HCEC 1CT (cell line): ENCODE measurements around the gene INSL6.
"Not testable (repeated sequence)": the region's sequence is repeated elsewhere in the genome, so short reads cannot be mapped to it uniquely, and the experiment has no call there.

Experiments
- DNase-seq: peaks from one replicate; pipeline ENCODE4 v3.0.0-alpha.2; 2017

INSL6 gene

GRCh38 chr9:5185220-5185840 lies at the start of gene INSL6:
TSS of gene INSL6 (minus strand) at chr9:5185639. CDS start at chr9:5185602, 37 bp downstream.
- no peak for DNase-seq

- DNase-seq = no peak
Observed at GRCh38 chr9:5231212-5231611, 45.8 kb upstream of the INSL6 start, which contains the start of gene INSL4. TSS of gene INSL4 (plus strand) at chr9:5231419. CDS start at chr9:5231524, 105 bp downstream.

GRCh38 chr9:5230554-5230953 lies 45.1 kb upstream of the INSL6 start:
- no peak for DNase-seq

GRCh38 chr9:5205071-5205470 lies 19.6 kb upstream of the INSL6 start:
- no peak for DNase-seq

- DNase-seq = no peak
Observed at GRCh38 chr9:5195463-5195862, 10.0 kb upstream of the INSL6 start.

- DNase-seq = no peak
Observed at GRCh38 chr9:5193345-5193744, 7.9 kb upstream of the INSL6 start.

DNA sequence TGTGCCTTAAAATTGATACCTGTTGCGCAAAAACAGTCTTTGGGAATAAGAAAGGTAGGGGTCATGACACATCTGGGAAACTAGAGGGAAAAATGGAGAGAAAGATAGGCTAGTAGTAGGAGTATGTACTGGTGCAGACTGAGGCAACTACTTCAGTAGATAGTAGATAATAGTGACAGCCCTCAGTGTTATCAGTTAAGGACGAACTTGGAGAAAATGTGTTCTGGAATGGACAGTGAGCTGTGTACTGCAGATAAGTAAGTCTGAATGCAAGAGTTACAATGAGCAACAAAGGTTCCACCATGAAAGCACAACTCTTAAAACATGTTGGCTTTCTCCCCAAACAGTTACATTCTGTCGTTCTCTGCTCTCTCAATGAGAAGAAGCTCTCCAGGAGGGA lies 6.5 kb upstream of the INSL6 start:
- DNase-seq = no peak

- DNase-seq = no peak
Observed at GRCh38 chr9:5188060-5188984, 2.9 kb upstream of the INSL6 start.

- peak; percentile 50 for DNase-seq
Observed at GRCh38 chr9:5186416-5187169, 1.2 kb upstream of the INSL6 start.

DNA sequence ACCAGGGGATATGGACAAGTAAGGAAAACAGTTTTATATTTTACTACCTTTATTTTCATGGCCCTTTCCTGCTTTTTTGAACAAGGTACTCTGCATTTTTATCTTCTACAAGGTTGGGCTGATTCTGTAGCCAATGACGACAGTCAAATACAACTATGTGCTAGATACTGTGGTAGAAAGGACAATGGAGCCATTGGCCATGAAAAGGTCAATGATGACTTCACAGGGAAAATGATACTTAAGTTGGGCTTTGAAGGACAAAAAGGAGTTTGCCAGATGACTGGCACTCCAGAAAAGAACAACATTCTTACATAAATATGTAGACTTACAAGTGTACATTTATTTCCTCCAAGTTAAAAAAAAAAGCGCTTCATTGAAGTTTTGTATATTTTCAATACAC lies 663 bp downstream of the INSL6 start:
- DNase-seq = no peak

DNA sequence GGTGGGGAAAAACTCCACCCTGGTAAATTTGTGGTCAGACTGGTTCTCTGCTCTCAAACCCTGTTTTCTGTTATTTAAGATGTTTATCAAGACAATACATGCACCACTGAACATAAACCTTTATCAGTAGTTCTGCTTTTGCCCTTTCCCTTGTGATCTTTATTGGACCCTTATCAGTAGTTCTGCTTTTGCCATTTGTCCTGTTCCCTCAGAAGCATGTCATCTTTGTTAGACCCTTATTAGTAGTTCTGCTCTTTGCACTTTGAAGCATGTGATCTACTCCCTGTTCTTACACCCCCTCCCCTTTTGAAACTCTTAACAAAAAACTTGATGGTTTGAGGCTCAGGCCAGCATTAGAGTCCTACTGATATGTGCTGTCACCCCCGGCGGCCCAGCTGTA lies 4.8 kb downstream of the INSL6 start:
- not testable (repeated sequence) for DNase-seq

- no peak for DNase-seq
Observed at GRCh38 chr9:5178126-5178805, 7.2 kb downstream of the INSL6 start.

- DNase-seq = no peak
Observed at GRCh38 chr9:5146241-5146640, 39.2 kb downstream of the INSL6 start.

DNA sequence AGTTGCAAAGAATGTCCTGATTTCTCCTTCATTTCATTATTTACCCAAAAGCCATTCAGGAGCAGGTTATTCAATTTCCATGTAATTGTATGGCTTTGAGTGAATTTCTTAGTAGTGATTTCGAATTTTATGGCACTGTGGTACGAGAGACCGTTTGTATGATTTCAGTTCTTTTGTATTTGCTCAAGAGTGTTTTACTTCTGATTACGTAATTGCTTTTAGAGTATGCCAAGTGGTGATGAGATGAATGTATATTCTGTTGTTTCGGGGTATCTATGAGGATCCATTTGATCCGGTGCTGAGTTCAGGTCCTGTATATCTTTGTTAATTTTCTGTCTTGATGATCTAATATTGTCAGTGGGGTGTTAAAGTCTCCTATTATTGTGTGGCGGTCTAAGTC lies 41.2 kb downstream of the INSL6 start:
- DNase-seq = no peak

- peak; percentile 37 for DNase-seq
Observed at GRCh38 chr9:5140151-5140550, 45.3 kb downstream of the INSL6 start.

GRCh38 chr9:5122516-5122915 lies 62.9 kb downstream of the INSL6 start:
- no peak for DNase-seq

DNA sequence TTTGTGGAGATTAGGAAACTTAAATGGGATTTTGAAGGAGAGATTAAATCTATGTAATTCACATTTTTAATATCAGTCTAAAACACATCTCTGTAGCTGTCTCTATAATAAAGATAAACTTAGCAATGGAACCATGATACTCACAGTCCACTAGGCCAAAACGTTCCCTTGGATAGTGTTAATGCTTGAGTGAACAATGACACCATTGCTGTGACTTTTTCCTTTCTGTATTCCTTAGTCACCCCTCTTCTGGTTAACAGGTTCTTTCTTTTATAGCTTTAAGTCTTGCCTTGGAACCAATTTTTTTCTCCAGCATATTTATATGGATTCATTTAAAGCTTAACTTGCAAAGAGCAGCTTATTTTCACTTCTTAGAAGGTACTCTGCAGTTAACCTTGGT lies 63.3 kb downstream of the INSL6 start:
- no peak for DNase-seq

- DNase-seq = no peak
Observed at GRCh38 chr9:5113994-5114748, 71.3 kb downstream of the INSL6 start.
